Measurements from ENCODE around the gene TFDP2.

The TFDP2 gene

GRCh38 chr3:142127941-142128658 lies 21.2 kb downstream of the TFDP2 start:
- H3K36me3 ChIP-seq (ENCODE audit: control insufficient read depth, low read length), result no peaks in the 10 kb centered on the region
- no peaks in the 10 kb centered on the region for H3K9me3 ChIP-seq (ENCODE audit: control insufficient read depth, insufficient read depth, low read length)
- H3K9me2 ChIP-seq (replicated peaks; ENCODE audit: control insufficient read depth, low read length), result no peaks in the 10 kb centered on the region
- H3K27ac ChIP-seq (ENCODE audit: low read depth, low read length), result no peak overlapping the region
- H3K27me3 ChIP-seq (ENCODE audit: control insufficient read depth, low read length), result no peaks in the 10 kb centered on the region
- no peak for TF ChIP-seq CTCF (IDR thresholded peaks at IDR 0.05; ENCODE audit: low read depth, low read length, poor library complexity, severe bottlenecking)
- no peak for TF ChIP-seq EZH2phosphoT487 (IDR thresholded peaks at IDR 0.05; ENCODE audit: borderline replicate concordance, low read length)
- no peak overlapping the region for H3K4me3 ChIP-seq (ENCODE audit: low read length)
- H3K4me1 ChIP-seq (ENCODE audit: control insufficient read depth, low read length), result peaks cover 52% of the 10 kb centered on the region
- H3F3A ChIP-seq (ENCODE audit: control insufficient read depth, insufficient read depth), result no peaks in the 10 kb centered on the region
- no peaks in the 10 kb centered on the region for H4K20me1 ChIP-seq (ENCODE audit: control insufficient read depth, insufficient read depth, low read depth, low read length)
- H3K4me2 ChIP-seq (ENCODE audit: low read length), result 0 out of 2 replicates have a peak overlapping the region, but pooled peaks have one; percentile 12
- H3K79me2 ChIP-seq (ENCODE audit: control insufficient read depth, low read length), result peaks cover 50% of the 10 kb centered on the region

- Histone ChIP-seq H3F3A (ENCODE audit: control insufficient read depth, insufficient read depth) (no peaks in the 10 kb centered on the region), H3K4me2 (ENCODE audit: low read length) (peak overlapping the region; percentile 32), H3K27ac (ENCODE audit: low read depth, low read length) (no peak overlapping the region), H4K20me1 (ENCODE audit: control insufficient read depth, insufficient read depth, low read depth, low read length) (no peaks in the 10 kb centered on the region), H3K4me1 (ENCODE audit: control insufficient read depth, low read length) (peaks cover 55% of the 10 kb centered on the region), H3K27me3 (ENCODE audit: control insufficient read depth, low read length) (no peaks in the 10 kb centered on the region), H3K9me3 (ENCODE audit: control insufficient read depth, insufficient read depth, low read length) (no peaks in the 10 kb centered on the region), H3K79me2 (ENCODE audit: control insufficient read depth, low read length) (peaks cover 63% of the 10 kb centered on the region), H3K9me2 (replicated peaks; ENCODE audit: control insufficient read depth, low read length) (no peaks in the 10 kb centered on the region), H3K36me3 (ENCODE audit: control insufficient read depth, low read length) (no peaks in the 10 kb centered on the region), H3K4me3 (ENCODE audit: low read length) (peak overlapping the region; percentile 7; the same call in 1 of the 2 replicates)
- TF ChIP-seq CTCF (IDR thresholded peaks at IDR 0.05; ENCODE audit: low read depth, low read length, poor library complexity, severe bottlenecking) (no peak), EZH2phosphoT487 (IDR thresholded peaks at IDR 0.05; ENCODE audit: borderline replicate concordance, low read length) (no peak)
Measured at GRCh38 chr3:142124243-142124642, 25.1 kb downstream of the TFDP2 start.

- Histone ChIP-seq H3F3A (ENCODE audit: control insufficient read depth, insufficient read depth) (no peaks in the 10 kb centered on the region), H3K4me2 (ENCODE audit: low read length) (no peak overlapping the region), H3K79me2 (ENCODE audit: control insufficient read depth, low read length) (peaks cover 83% of the 10 kb centered on the region), H3K9me2 (replicated peaks; ENCODE audit: control insufficient read depth, low read length) (no peaks in the 10 kb centered on the region), H3K27ac (ENCODE audit: low read depth, low read length) (no peak overlapping the region), H4K20me1 (ENCODE audit: control insufficient read depth, insufficient read depth, low read depth, low read length) (no peaks in the 10 kb centered on the region), H3K27me3 (ENCODE audit: control insufficient read depth, low read length) (no peaks in the 10 kb centered on the region), H3K9me3 (ENCODE audit: control insufficient read depth, insufficient read depth, low read length) (no peaks in the 10 kb centered on the region), H3K36me3 (ENCODE audit: control insufficient read depth, low read length) (no peaks in the 10 kb centered on the region), H3K4me1 (ENCODE audit: control insufficient read depth, low read length) (peaks cover 64% of the 10 kb centered on the region), H3K4me3 (ENCODE audit: low read length) (no peak overlapping the region)
- no peak for TF ChIP-seq EZH2phosphoT487 (IDR thresholded peaks at IDR 0.05; ENCODE audit: borderline replicate concordance, low read length)
- no peak for TF ChIP-seq CTCF (IDR thresholded peaks at IDR 0.05; ENCODE audit: low read depth, low read length, poor library complexity, severe bottlenecking)
Measured at GRCh38 chr3:142120707-142121106, 28.6 kb downstream of the TFDP2 start.

Data from DOHH2 (cell line).